Progenitor cell of endocrine pancreas (in vitro differentiated cells): ENCODE measurements around the gene CPE. TPM values are rescaled to one million over a fixed set of nuclear protein-coding genes. Genes with fewer than 3 reads are reported as not detected.

Experiments used
- DNase-seq: peaks from one replicate; pipeline ENCODE4 v3.0.0; 2021; ENCODE audit warnings: low spot score; ENCODE audit not compliant: unreplicated experiment
- H3K27ac Mint-ChIP-seq: 2 replicates; pipeline ENCODE4 v1.8.0; 2021; ENCODE audit warnings: mild to moderate bottlenecking, moderate library complexity, mixed read lengths
- H3K27me3 Mint-ChIP-seq: 2 replicates; pipeline ENCODE4 v1.8.0; 2021; ENCODE audit warnings: mixed read lengths
- H3K36me3 Mint-ChIP-seq: 2 replicates; pipeline ENCODE4 v1.8.0; 2022; ENCODE audit warnings: mixed read lengths; ENCODE audit not compliant: insufficient read depth
- H3K4me1 Mint-ChIP-seq: 2 replicates; pipeline ENCODE4 v1.8.0; 2021; ENCODE audit warnings: low read depth, mixed read lengths
- H3K4me3 Mint-ChIP-seq: 2 replicates; pipeline ENCODE4 v1.8.0; 2021; ENCODE audit warnings: low read depth, mild to moderate bottlenecking, moderate library complexity, mixed read lengths
- H3K9me3 Mint-ChIP-seq: 2 replicates; pipeline ENCODE4 v1.8.0; 2021; ENCODE audit warnings: low read depth, mixed read lengths
- CTCF ChIP-seq: fragments of 200-600 bp; sonication (generic); IDR thresholded peaks from one replicate; pipeline ENCODE4 v1.5.0; 2021; ENCODE audit warnings: antibody characterized with exemption, mild to moderate bottlenecking; ENCODE audit not compliant: unreplicated experiment
- total RNA-seq: library from RNA; stranded (reverse); gene quantifications from 2 replicates; pipeline ENCODE4 v1.2.1, GENCODE V29; 2021

CPE gene
- total RNA-seq, 1 donor from 2014 or later = 129 TPM

GRCh38 chr4:165505958-165506837, 127.4 kb downstream of the CPE start:
- Mint-ChIP-seq H3K4me3 (no peak overlapping the region), H3K27me3 (no peaks in the 10 kb centered on the region), H3K9me3 (no peaks in the 10 kb centered on the region), H3K4me1 (peaks cover 7% of the 10 kb centered on the region), H3K36me3 (no peaks in the 10 kb centered on the region), H3K27ac (no peak overlapping the region)
- TF ChIP-seq CTCF = no peak
- DNase-seq = no peak

- no peak for TF ChIP-seq CTCF
- Mint-ChIP-seq H3K9me3 (no peaks in the 10 kb centered on the region), H3K36me3 (no peaks in the 10 kb centered on the region), H3K4me1 (peaks cover 7% of the 10 kb centered on the region), H3K27me3 (no peaks in the 10 kb centered on the region), H3K4me3 (no peak overlapping the region), H3K27ac (no peak overlapping the region)
- DNase-seq = no peak
Observed at GRCh38 chr4:165506849-165507248, 128.0 kb downstream of the CPE start.

DNA sequence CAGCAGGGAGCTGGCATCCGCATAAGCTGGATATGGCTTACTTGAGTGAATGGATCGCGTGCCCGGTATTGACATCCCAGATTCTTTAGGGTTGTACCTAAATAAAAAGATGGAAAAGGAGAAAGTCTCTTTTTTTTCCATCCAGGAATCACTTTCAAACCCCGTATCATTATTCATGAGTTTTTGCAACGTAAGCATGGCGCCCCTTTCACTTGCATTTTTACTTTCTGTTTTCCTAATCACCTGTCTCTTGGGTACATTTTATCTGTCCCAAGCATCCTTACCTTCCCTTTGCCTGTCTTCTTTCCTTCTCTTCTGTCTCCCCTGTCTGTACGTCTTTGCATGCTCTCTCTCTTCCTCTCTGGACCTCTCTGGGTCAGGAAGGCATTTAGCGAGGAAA, 128.6 kb downstream of the CPE start:
- Mint-ChIP-seq H3K36me3 (no peaks in the 10 kb centered on the region), H3K4me1 (peaks cover 7% of the 10 kb centered on the region), H3K27me3 (no peaks in the 10 kb centered on the region), H3K4me3 (no peak overlapping the region), H3K9me3 (no peaks in the 10 kb centered on the region), H3K27ac (no peak overlapping the region)
- no peak for TF ChIP-seq CTCF
- DNase-seq = no peak

DNA sequence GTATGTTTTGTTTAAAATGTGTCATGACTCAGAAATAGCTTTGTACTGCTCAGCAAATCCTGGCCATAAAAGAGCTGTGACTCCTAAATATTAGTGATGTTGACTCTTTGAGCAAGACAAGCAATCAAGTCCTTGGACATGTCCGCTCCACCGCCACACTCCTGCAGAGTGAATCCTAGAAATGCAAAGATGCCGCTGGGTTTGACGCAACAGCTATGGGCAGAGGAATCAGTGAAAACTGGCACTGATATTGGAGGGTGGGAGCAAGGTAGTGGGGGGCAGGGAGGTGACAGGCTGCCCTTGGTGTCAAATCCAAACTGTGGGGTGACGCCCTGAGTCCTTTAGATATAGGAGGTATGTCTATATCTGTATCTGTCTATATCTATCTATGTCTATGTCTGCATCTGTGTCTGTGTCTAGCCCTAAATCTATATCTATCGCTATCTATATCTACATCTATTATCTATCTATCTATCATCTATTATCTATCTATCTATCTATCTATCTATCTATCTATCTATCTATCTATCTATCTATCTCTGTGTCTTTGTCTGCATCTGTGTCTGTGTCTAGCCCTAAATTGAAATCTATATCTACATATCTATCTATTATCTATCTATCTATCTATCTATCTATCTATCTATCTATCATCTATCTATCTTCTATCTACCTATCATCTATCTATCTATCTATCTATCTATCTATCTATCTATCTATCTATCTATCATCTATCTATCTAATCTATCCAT, 129.7 kb downstream of the CPE start:
- H3K4me1 Mint-ChIP-seq = no peaks in the 10 kb centered on the region
- no peak for DNase-seq
- no peaks in the 10 kb centered on the region for H3K27me3 Mint-ChIP-seq
- H3K9me3 Mint-ChIP-seq = no peaks in the 10 kb centered on the region
- TF ChIP-seq CTCF = no peak
- no peaks in the 10 kb centered on the region for H3K36me3 Mint-ChIP-seq
- H3K27ac Mint-ChIP-seq = no peak overlapping the region
- H3K4me3 Mint-ChIP-seq = no peak overlapping the region

- no peaks in the 10 kb centered on the region for H3K9me3 Mint-ChIP-seq
- no peak overlapping the region for H3K4me3 Mint-ChIP-seq
- H3K27ac Mint-ChIP-seq = no peak overlapping the region
- TF ChIP-seq CTCF = no peak
- H3K27me3 Mint-ChIP-seq = no peaks in the 10 kb centered on the region
- no peak for DNase-seq
- no peaks in the 10 kb centered on the region for H3K36me3 Mint-ChIP-seq
- no peaks in the 10 kb centered on the region for H3K4me1 Mint-ChIP-seq
Observed at GRCh38 chr4:165512424-165512823, 133.6 kb downstream of the CPE start.
